Lung (tissue), 12 donors: ENCODE results near the gene LTBP2. TPM values are rescaled to one million over a fixed set of nuclear protein-coding genes. Genes with fewer than 3 reads are reported as not detected.
"Not testable (repeated sequence)": the region's sequence is repeated elsewhere in the genome, so short reads cannot be mapped to it uniquely, and the experiment has no call there.

Source experiments
- ATAC-seq: fragments of 200-7000 bp; cut with Tn5 transposase; one replicate; pipeline ENCODE4 v1.9.1; 2020; ENCODE audit warnings: moderate number of reproducible peaks; ENCODE audit not compliant: insufficient read depth, low FRiP score
- DNase-seq, 3 donors: peaks; one replicate each; pipeline ENCODE4 v3.0.0-alpha.2; 2013 to 2017
- H3K27ac ChIP-seq, 2 donors: one replicate each; pipeline ENCODE4 v1.5.1; 2013; ENCODE audit warnings: mild to moderate bottlenecking in 2 of 2, moderate library complexity in 2 of 2, control low read depth in 1 of 2, inconsistent platforms in 1 of 2, low read depth in 1 of 2, low read length in 1 of 2
- H3K27me3 ChIP-seq, 3 donors: one replicate each; pipeline ENCODE4 v1.5.1; 2013; ENCODE audit warnings: low read length in 2 of 3; ENCODE audit not compliant: control insufficient read depth in 3 of 3, insufficient read depth in 3 of 3
- H3K36me3 ChIP-seq, 4 donors: one replicate each; pipeline ENCODE4 v1.5.1; 2013; ENCODE audit warnings: low read length in 4 of 4, mild to moderate bottlenecking in 1 of 4, moderate library complexity in 1 of 4; ENCODE audit not compliant: control insufficient read depth in 4 of 4, insufficient read depth in 4 of 4
- H3K4me1 ChIP-seq, 5 donors: one replicate each; pipeline ENCODE4 v1.5.1; 2013; ENCODE audit warnings: low read length in 5 of 5, mild to moderate bottlenecking in 2 of 5, moderate library complexity in 1 of 5; ENCODE audit not compliant: control insufficient read depth in 5 of 5, insufficient read depth in 5 of 5
- H3K4me3 ChIP-seq: one replicate; pipeline ENCODE4 v1.5.1; 2013; ENCODE audit warnings: mild to moderate bottlenecking, control low read depth, moderate library complexity
- H3K9ac ChIP-seq, 2 donors: one replicate each; pipeline ENCODE4 v1.5.1; 2013; ENCODE audit warnings: low read length in 2 of 2, control low read depth in 1 of 2; ENCODE audit not compliant: insufficient read depth in 1 of 2
- H3K9me3 ChIP-seq, 4 donors: one replicate each; pipeline ENCODE4 v1.5.1; 2013; ENCODE audit warnings: low read length in 3 of 4, mild to moderate bottlenecking in 1 of 4, moderate library complexity in 1 of 4; ENCODE audit not compliant: control insufficient read depth in 4 of 4, insufficient read depth in 3 of 4
- WGBS, 2 donors: extraction: QIAGEN DNeasy Blood & Tissue Kit; methylation state at CpG; one replicate each; pipeline ENCODE4 v1.1.7; 2013; 5-methylcytosine and 5-hydroxymethylcytosine counted together
- polyA plus RNA-seq, 2 donors: library from polyadenylated mRNA; stranded (reverse); fragments of 200-250 nt; gene quantifications; one replicate each; pipeline ENCODE4 v1.2.1, GENCODE V29; 2013
- total RNA-seq, 2 donors: library from RNA; depleted of rRNA in 1 of 2; stranded (reverse); fragments of >200 nt in 1 of 2; gene quantifications; one replicate each; pipeline ENCODE4 v1.2.1, GENCODE V29; 2014 to 2021
- TF ChIP-seq, protein P1 (sequence below): IDR thresholded peaks from 2 replicates; pipeline ENCODE4 v1.5.1; 2012; ENCODE audit warnings: mild to moderate bottlenecking; ENCODE audit errors: control extremely low read depth, extremely low read depth
- donor health status: control.
- donor health status: control.
- donor health status: Bipolar disorder and iron deficiency.
- donor health status: healthy.
- donor health status: DM: yes; HTN: yes; CAD: no.

The LTBP2 gene
- total and polyA plus RNA-seq, 4 donors, result 13.2 to 78.4 (median 25.8) TPM

GRCh38 chr14:74538411-74539391 lies 73.3 kb downstream of the LTBP2 start:
- Histone ChIP-seq H3K27me3 (no peaks in the 10 kb centered on the region), H3K9ac (no peak overlapping the region), H3K27ac (no peak overlapping the region), H3K4me1 (peaks cover 0 to 3% (median 0%) of the 10 kb centered on the region in 5 donors), H3K4me3 (no peak overlapping the region), H3K9me3 (no peaks in the 10 kb centered on the region), H3K36me3 (peaks cover 0 to 2% (median 0%) of the 10 kb centered on the region in 4 donors)
- ATAC-seq (no peak), DNase-seq (peak in 1 of 3 donors; percentile 45)
- TF ChIP-seq, protein P1, sequence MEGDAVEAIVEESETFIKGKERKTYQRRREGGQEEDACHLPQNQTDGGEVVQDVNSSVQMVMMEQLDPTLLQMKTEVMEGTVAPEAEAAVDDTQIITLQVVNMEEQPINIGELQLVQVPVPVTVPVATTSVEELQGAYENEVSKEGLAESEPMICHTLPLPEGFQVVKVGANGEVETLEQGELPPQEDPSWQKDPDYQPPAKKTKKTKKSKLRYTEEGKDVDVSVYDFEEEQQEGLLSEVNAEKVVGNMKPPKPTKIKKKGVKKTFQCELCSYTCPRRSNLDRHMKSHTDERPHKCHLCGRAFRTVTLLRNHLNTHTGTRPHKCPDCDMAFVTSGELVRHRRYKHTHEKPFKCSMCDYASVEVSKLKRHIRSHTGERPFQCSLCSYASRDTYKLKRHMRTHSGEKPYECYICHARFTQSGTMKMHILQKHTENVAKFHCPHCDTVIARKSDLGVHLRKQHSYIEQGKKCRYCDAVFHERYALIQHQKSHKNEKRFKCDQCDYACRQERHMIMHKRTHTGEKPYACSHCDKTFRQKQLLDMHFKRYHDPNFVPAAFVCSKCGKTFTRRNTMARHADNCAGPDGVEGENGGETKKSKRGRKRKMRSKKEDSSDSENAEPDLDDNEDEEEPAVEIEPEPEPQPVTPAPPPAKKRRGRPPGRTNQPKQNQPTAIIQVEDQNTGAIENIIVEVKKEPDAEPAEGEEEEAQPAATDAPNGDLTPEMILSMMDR, result no peak
- 83 to 89% methylated on average over 11 of the region's 11 CpGs for WGBS, 2 donors

GRCh38 chr14:74536336-74536735 lies 75.7 kb downstream of the LTBP2 start:
- not testable (repeated sequence) for H3K4me1 ChIP-seq, H3K9ac ChIP-seq, H3K36me3 ChIP-seq, H3K27ac ChIP-seq, DNase-seq, ATAC-seq, H3K9me3 ChIP-seq, H3K4me3 ChIP-seq, H3K27me3 ChIP-seq
- WGBS, 2 donors, result 72 to 94% methylated on average over 3 of the region's 3 CpGs

DNA sequence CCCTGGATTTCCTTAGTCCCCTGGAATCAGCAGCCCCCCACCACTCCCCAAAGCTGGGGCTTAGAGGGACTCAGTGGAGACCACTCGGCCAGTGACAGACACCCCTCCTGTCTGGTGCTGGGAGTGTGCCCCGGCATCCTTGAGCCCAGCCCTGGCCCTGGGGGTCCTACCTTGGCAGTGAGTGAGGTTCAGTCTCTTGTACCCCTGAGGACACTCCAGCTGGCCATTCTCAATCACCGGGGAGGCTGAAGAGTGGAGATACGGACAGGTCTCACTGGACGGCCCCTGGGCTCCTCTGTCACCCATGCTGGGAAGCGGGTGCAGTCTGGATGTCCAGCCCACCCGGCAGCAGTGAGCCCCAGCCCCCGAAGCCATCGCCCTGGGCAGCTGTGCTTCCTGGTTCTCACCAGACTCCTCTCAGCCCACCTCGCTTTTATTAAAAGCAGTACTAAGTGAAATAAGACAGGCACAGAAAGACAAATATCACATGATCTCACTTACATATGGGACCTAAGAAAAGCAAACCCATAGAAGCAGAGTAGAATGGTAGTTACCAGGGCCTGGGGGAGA lies 76.2 kb downstream of the LTBP2 start:
- DNase-seq, result no peak
- TF ChIP-seq, protein P1, result no peak
- ATAC-seq, result no peak
- peaks cover 0 to 2% (median 0%) of the 10 kb centered on the region in 4 donors for H3K36me3 ChIP-seq
- no peak overlapping the region for H3K9ac ChIP-seq
- no peaks in the 10 kb centered on the region for H3K27me3 ChIP-seq
- no peak overlapping the region for H3K4me3 ChIP-seq
- peaks cover 0 to 6% (median 0%) of the 10 kb centered on the region in 5 donors for H3K4me1 ChIP-seq
- WGBS, 2 donors, result 69 to 89% methylated on average over 10 of the region's 10 CpGs
- no peaks in the 10 kb centered on the region for H3K9me3 ChIP-seq
- H3K27ac ChIP-seq, result no peak overlapping the region

DNA sequence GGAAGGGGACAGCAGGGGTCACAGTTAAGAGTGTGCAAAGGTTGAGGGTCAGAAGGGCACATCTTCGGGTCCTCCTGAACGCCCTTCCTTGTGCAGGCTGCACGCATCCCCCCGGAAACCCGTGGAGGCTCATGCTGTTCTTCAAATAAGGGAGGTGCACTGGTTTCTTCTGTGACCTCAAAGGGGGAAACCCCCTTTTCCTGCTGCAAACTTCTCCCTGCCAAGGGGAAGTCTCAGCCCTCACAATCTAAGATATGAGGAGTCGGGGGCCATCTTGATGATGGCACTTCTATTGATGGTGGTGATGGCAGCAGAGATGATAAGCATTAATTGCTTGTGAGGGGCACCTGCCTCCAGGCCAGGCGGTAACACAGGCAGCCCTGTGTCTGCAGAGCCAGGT lies 78.5 kb downstream of the LTBP2 start:
- 55 to 67% methylated on average over 7 of the region's 7 CpGs for WGBS, 2 donors
- TF ChIP-seq, protein P1, result no peak
- H3K4me3 ChIP-seq, result no peak overlapping the region
- H3K36me3 ChIP-seq, result peaks cover 0 to 4% (median 0%) of the 10 kb centered on the region in 4 donors
- no peak overlapping the region for H3K27ac ChIP-seq
- H3K27me3 ChIP-seq, result no peaks in the 10 kb centered on the region
- no peak for ATAC-seq
- DNase-seq, result no peak
- no peaks in the 10 kb centered on the region for H3K9me3 ChIP-seq
- H3K9ac ChIP-seq, result no peak overlapping the region
- peaks cover 0 to 6% (median 0%) of the 10 kb centered on the region in 5 donors for H3K4me1 ChIP-seq
